ENCODE measurements around the gene C19orf18.
"Not testable (repeated sequence)": the region's sequence is repeated elsewhere in the genome, so short reads cannot be mapped to it uniquely, and the experiment has no call there.

C19orf18 gene

GRCh38 chr19:57974434-57974833 is at the start of gene C19orf18:
TSS of gene C19orf18 (minus strand) at chr19:57974534. CDS start at chr19:57974432, 102 bp downstream.
- Mint-ChIP-seq H3K4me3 (no peak within 1 kb of the TSS), H3K27me3 (ENCODE audit: low read depth) (no peaks in the 10 kb centered on the region), H3K4me1 (ENCODE audit: low read depth) (no peaks in the 10 kb centered on the region), H3K27ac (no peak within 1 kb of the TSS), H3K36me3 (ENCODE audit: low read depth) (peaks cover 15% of the 10 kb centered on the region), H3K9me3 (peaks cover 75% of the 10 kb centered on the region)
- no peak for DNase-seq (ENCODE audit: low spot score)

DNA sequence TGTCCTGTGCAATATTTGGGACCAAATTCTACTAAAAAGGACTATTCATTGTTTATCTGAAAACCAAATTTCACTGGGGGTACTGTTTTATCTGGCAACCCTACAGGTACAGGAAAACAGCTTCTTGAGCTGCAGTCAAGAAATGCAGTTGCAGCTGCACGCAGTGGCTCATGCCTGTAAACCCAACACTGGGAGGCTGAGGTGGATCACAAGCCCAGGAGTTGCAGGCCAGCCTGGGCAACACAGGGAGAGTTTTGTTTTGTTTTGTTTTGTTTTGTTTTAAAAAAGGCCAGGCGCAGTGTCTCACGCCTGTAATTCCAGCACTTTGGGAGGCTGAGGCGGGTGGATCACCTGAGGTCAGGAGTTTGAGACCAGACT is 47.9 kb upstream of the C19orf18 start:
- Mint-ChIP-seq H3K27me3 (ENCODE audit: low read depth) (no peaks in the 10 kb centered on the region), H3K36me3 (ENCODE audit: low read depth) (peaks cover 3% of the 10 kb centered on the region), H3K4me3 (no peak overlapping the region), H3K4me1 (ENCODE audit: low read depth) (no peaks in the 10 kb centered on the region), H3K27ac (no peak overlapping the region), H3K9me3 (peaks cover 43% of the 10 kb centered on the region)
- DNase-seq (ENCODE audit: low spot score), result no peak

DNA sequence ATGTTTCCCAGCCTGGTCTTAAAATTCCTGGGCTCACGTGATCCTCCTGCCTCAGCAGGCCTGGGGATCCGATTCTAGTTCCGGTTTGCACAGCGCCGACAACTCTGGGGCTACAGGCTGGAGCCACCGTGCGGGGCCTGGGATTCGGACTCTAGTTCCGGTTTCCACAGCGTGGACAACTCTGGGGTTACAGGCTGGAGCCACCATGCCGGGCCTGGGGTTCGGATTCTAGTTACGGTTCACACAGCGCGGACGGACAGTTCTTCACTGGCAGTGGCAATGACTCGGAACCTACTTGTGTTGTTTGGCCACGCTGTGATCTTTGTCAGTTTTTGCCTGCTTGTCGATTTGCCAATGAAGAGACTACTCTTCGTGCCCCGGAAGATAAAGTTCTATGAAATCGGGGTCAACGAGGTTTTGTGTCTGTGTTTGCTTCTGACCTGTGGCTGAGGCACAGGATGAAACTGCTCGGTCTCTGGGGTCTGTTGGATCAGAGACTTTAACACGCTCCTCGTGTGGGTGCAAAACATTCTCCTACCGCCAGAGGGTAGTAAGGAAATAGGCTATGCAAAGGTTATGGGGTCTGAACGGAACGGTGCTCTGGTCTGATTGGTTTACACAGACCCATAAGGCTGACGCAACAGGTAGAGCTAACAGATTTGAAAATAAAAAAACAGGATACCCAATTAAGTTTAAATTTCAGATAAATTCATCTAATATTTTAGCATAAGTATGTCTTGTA is 47.4 kb upstream of the C19orf18 start:
- Mint-ChIP-seq H3K36me3 (ENCODE audit: low read depth) (peaks cover 3% of the 10 kb centered on the region), H3K9me3 (peaks cover 46% of the 10 kb centered on the region), H3K4me3 (no peak overlapping the region), H3K27me3 (ENCODE audit: low read depth) (no peaks in the 10 kb centered on the region), H3K4me1 (ENCODE audit: low read depth) (no peaks in the 10 kb centered on the region), H3K27ac (no peak overlapping the region)
- DNase-seq (ENCODE audit: low spot score), result no peak

DNA sequence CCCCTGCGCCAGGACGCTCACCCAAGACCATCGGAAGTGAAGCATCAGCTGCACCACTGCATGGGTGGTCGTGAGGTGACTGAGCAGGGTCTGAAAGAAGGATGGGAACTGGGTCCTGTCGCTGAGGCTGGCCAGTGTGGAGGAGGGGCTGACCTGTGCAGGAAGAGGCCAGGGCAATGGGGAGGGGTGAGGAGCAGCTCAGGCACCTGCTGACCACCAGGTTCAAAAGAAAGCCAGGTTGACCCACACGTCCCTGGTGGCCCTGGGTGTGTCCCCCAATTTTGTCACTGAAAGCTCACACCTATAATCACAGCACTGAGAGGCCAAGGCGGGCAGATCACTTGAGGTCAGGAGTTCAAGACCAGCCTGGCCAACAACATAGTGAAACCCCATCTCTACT is 45.8 kb upstream of the C19orf18 start:
- Mint-ChIP-seq H3K36me3 (ENCODE audit: low read depth) (peaks cover 3% of the 10 kb centered on the region), H3K27me3 (ENCODE audit: low read depth) (no peaks in the 10 kb centered on the region), H3K9me3 (peaks cover 41% of the 10 kb centered on the region), H3K4me3 (no peak overlapping the region), H3K27ac (no peak overlapping the region), H3K4me1 (ENCODE audit: low read depth) (no peaks in the 10 kb centered on the region)
- no peak for DNase-seq (ENCODE audit: low spot score)

DNA sequence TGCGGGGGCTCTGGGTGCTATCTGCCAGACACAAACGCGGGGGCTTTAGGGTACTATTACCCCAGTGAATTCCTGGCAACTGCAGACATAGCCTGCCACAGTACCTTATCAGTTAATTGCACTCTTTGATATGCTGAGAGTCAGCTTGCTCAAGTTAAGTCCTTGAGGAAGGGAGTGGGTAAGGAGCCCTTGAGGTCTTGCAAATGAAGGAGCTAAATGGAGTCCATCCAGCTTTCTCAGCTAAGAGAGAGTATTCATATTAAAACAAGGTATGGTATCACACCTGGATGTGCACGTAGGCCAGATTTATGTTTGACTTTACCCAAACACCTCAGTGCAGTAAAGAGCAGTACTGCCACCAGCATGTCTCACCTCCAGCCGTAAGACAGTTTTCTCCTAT is 39.8 kb upstream of the C19orf18 start:
- Mint-ChIP-seq H3K36me3 (ENCODE audit: low read depth) (peaks cover 3% of the 10 kb centered on the region), H3K9me3 (peaks cover 46% of the 10 kb centered on the region), H3K27ac (no peak overlapping the region), H3K4me3 (no peak overlapping the region), H3K4me1 (ENCODE audit: low read depth) (peaks cover 1% of the 10 kb centered on the region), H3K27me3 (ENCODE audit: low read depth) (no peaks in the 10 kb centered on the region)
- DNase-seq (ENCODE audit: low spot score), result no peak

DNA sequence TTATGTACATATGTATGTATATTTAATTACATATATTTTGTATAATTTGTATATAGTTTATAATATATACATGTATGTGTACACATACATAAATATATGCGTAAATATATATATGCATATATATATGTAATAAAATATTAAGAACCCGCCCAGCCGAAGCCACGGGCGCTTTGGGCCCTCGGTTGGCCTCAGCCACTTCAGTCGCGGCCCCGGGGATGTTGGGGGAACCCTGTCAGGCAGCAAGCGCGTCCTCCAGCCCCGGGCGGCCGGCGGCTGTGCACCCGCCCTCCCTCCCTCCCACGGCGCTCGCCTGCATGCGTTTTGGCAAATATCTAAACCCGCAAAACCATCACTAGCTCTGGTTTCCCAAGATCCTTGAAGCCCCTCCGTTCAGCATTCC is 36.2 kb upstream of the C19orf18 start:
- Mint-ChIP-seq H3K27me3 (ENCODE audit: low read depth) (no peaks in the 10 kb centered on the region), H3K4me1 (ENCODE audit: low read depth) (peaks cover 1% of the 10 kb centered on the region), H3K4me3 (peak overlapping the region; percentile 49), H3K36me3 (ENCODE audit: low read depth) (peaks cover 20% of the 10 kb centered on the region), H3K9me3 (peaks cover 62% of the 10 kb centered on the region), H3K27ac (no peak overlapping the region)
- DNase-seq (ENCODE audit: low spot score), result no peak

DNA sequence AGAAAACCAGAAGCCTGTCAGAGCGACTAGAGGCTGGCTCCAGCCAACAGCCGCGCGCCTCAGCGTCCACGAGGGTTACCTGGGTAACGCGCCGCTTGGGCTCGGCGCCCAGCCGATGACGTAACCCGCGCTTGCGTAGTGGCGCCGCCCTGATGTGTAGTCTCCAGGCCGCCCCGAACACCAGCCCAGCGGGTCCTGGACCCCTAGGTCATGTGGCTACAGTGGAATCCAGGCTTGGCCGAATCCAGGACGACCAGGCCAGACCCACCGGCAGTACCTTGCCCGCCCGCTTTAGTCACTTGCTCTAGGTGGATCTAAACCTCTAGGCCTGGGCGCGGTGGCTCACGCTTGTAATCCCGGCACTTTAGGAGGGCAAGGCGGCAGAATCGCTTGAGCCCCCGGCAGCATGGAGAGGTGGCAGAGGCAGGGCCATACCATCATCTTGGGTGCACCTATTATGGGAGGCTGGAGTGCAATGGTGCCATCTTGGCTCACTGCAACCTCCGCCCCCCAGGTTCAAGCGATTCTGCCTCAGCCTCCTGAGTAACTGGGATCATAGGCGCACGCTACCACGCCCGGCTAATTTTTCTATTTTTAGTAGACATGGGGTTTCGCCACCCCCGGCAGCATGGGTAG is 35.5 kb upstream of the C19orf18 start:
- H3K27ac Mint-ChIP-seq, result no peak overlapping the region
- no peaks in the 10 kb centered on the region for H3K27me3 Mint-ChIP-seq (ENCODE audit: low read depth)
- peaks cover 28% of the 10 kb centered on the region for H3K36me3 Mint-ChIP-seq (ENCODE audit: low read depth)
- H3K4me3 Mint-ChIP-seq, result peak overlapping the region; percentile 77
- H3K4me1 Mint-ChIP-seq (ENCODE audit: low read depth), result peaks cover 1% of the 10 kb centered on the region
- peaks cover 66% of the 10 kb centered on the region for H3K9me3 Mint-ChIP-seq
- peak; percentile 71 for DNase-seq (ENCODE audit: low spot score)

DNA sequence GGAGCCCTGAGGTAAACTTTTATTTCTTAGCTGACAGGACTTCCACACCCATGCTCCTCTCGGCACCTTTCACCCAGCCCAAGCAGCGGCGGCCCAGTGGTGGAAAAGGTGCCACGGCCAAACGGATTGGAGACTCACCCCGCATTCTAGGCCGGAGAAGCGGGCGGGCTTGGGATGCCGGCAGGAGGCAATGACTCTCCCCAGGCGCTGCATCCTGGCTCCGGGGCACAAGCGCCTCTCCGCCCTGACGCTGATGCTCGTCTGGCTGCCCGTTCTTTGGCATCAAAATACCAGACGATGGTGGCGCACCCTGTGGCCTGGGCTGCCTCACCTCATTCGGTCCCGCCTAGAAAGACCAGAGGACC is 34.9 kb upstream of the C19orf18 start:
- Mint-ChIP-seq H3K27me3 (ENCODE audit: low read depth) (no peaks in the 10 kb centered on the region), H3K9me3 (peaks cover 68% of the 10 kb centered on the region), H3K4me1 (ENCODE audit: low read depth) (peaks cover 1% of the 10 kb centered on the region), H3K36me3 (ENCODE audit: low read depth) (peaks cover 33% of the 10 kb centered on the region), H3K4me3 (peak overlapping the region; percentile 77), H3K27ac (peak overlapping the region; percentile 26)
- no peak for DNase-seq (ENCODE audit: low spot score)

- not testable (repeated sequence) for DNase-seq (ENCODE audit: low spot score); H3K27me3 Mint-ChIP-seq (ENCODE audit: low read depth); H3K4me1 Mint-ChIP-seq (ENCODE audit: low read depth)
- H3K27ac Mint-ChIP-seq, result peak overlapping the region; percentile 26
- peaks cover 37% of the 10 kb centered on the region for H3K36me3 Mint-ChIP-seq (ENCODE audit: low read depth)
- peaks cover 69% of the 10 kb centered on the region for H3K9me3 Mint-ChIP-seq
- H3K4me3 Mint-ChIP-seq, result peak overlapping the region; percentile 77
These were observed 34.5 kb upstream of the C19orf18 start for GRCh38 chr19:58008877-58009276.

DNA sequence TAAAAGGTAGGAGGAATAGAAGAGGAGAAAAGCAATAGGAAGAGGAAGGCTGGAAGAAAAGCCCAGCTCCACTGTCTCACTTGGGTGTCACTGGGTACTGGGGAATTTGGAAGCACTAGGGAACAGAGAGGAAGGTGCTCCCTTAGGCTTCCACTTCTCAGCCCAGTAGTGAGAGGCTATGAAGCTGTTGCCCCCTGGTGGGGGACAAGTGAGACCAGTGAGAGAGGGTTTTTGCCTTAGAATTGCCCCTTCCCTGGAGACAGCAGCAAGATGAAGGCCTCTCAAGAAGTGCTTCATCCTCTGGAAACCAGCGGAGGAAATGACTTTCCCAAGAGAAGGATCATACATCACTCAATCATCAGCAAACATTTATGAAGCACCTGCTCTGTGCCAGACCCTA is 33.0 kb upstream of the C19orf18 start:
- no peaks in the 10 kb centered on the region for H3K27me3 Mint-ChIP-seq (ENCODE audit: low read depth)
- no peak overlapping the region for H3K27ac Mint-ChIP-seq
- H3K4me3 Mint-ChIP-seq, result no peak overlapping the region
- peaks cover 64% of the 10 kb centered on the region for H3K9me3 Mint-ChIP-seq
- H3K36me3 Mint-ChIP-seq (ENCODE audit: low read depth), result peaks cover 46% of the 10 kb centered on the region
- H3K4me1 Mint-ChIP-seq (ENCODE audit: low read depth), result peaks cover 5% of the 10 kb centered on the region
- no peak for DNase-seq (ENCODE audit: low spot score)

GRCh38 chr19:58003174-58003828 is 29.0 kb upstream of the C19orf18 start:
- Mint-ChIP-seq H3K36me3 (ENCODE audit: low read depth) (peaks cover 75% of the 10 kb centered on the region), H3K27me3 (ENCODE audit: low read depth) (no peaks in the 10 kb centered on the region), H3K27ac (peak overlapping the region; percentile 85), H3K4me1 (ENCODE audit: low read depth) (peaks cover 14% of the 10 kb centered on the region), H3K9me3 (peaks cover 69% of the 10 kb centered on the region), H3K4me3 (peak overlapping the region; percentile 84)
- DNase-seq (ENCODE audit: low spot score), result no peak

DNA sequence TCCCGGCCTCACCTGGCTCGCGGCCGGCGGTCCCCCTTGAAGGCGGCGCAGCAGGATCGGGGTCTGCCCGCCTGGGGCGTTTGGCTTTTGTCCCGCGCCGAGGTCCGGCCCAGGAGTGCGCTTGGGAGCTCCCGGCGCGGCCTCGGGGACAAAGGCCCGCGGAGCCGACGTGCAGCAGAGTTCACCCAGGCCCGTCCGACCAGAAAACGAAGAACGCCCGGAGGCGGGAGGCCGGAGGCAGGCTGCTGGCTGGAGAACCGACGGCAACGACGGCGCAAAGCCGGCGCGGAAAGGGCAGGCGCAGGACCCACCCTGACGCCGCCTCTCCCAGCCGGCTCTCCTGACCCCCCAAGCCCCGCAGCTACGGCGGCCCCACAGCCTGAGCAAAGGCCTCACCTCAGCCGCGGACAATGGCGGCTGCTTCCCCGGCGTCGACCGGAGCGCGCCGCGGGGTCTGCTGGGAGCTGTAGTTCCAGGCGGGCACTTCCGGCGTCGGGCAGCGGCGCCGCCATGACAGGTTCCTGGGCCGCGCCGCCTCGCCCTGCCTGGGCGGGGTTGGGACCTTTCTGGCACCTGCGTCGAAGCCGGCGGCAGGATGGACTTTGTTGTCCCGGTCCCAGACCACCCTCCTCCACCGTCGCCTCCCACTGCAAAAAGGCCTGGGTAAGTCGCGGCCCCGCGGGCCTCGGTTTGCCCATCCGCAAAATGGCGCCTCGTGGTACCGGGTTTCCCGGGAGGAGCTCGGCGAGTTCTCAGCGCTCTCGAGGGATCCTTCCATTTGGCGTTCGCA is 28.2 kb upstream of the C19orf18 start, which contains the start of gene ZNF606:
TSS of gene ZNF606 (minus strand) at position 437 of the 790 bp plus-strand sequence. CDS start 1,501 bp downstream, outside the sequence.
- peak within 1 kb of the TSS; percentile 85 for H3K27ac Mint-ChIP-seq

DNA sequence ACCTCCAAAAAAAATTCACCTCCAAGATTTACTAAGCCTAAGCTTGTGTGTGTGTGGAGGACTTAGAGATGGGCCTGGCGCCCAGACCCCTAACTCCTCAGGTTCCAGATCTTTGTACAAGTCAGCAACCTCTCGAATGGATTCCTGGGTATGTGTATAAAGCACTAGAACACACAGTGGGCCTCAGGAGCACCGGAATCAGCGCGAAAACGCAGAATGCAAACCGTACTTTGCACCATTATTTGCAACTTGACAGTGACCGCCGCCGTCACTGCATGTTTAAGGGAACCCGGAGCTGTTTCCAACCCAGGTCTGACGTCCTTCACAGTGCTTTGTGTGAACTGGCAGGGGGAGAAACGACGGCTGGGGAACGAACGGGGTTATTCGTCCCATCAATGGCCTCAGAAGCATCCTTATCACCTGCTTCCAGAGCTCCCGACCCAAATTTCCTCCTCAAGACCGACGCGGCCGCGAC is 27.6 kb upstream of the C19orf18 start:
- DNase-seq (ENCODE audit: low spot score), result peak; percentile 3
- Mint-ChIP-seq H3K36me3 (ENCODE audit: low read depth) (peaks cover 83% of the 10 kb centered on the region), H3K27ac (peak overlapping the region; percentile 78), H3K27me3 (ENCODE audit: low read depth) (no peaks in the 10 kb centered on the region), H3K4me1 (ENCODE audit: low read depth) (peaks cover 14% of the 10 kb centered on the region), H3K4me3 (peak overlapping the region; percentile 80), H3K9me3 (peaks cover 68% of the 10 kb centered on the region)

More for the DNA sequence above, 28.2 kb upstream of the C19orf18 start, which contains the start of gene ZNF606:
- H3K4me3 Mint-ChIP-seq, result peak within 1 kb of the TSS; percentile 84
- peaks cover 70% of the 10 kb centered on the region for H3K9me3 Mint-ChIP-seq
- no peaks in the 10 kb centered on the region for H3K27me3 Mint-ChIP-seq (ENCODE audit: low read depth)
- peaks cover 14% of the 10 kb centered on the region for H3K4me1 Mint-ChIP-seq (ENCODE audit: low read depth)
- H3K36me3 Mint-ChIP-seq (ENCODE audit: low read depth), result peaks cover 82% of the 10 kb centered on the region
- peak; percentile 84 for DNase-seq (ENCODE audit: low spot score)

All from T-helper 2 cell treated with Interferon-gamma antibody and Interleukin-4, amounts not matched to agents 5 μg/mL and 100 μg/mL, for 36 hours (primary cell).